SK-N-SH (cell line): ENCODE measurements around the gene ZRANB3.

Experiments used
- CTCF ChIP-seq: fragments of 200-600 bp; sonication (generic); IDR thresholded peaks from 2 replicates; pipeline ENCODE4 v1.6.1; 2017; ENCODE audit warnings: antibody characterized with exemption, mild to moderate bottlenecking, moderate library complexity
- TAF1 ChIP-seq: IDR thresholded peaks from 2 replicates; pipeline ENCODE4 v1.6.1; 2012; ENCODE audit warnings: low read depth, mild to moderate bottlenecking, low read length, moderate library complexity, borderline replicate concordance

GRCh38 chr2:135411646-135412045, 119.4 kb downstream of the ZRANB3 start:
- TF ChIP-seq TAF1 (no peak), CTCF (no peak)
